GM12878 (cell line): Measurements from ENCODE around the gene WDR77. TPM values are rescaled to one million over a fixed set of nuclear protein-coding genes. Genes with fewer than 3 reads are reported as not detected.
A peak's percentile ranks its signal among the peaks of the same experiment; 100 is the strongest.

Experiments
- ATAC-seq: fragments of 200-7000 bp; cut with Tn5 transposase; 3 replicates; pipeline ENCODE4 v1.9.1; 2020; ENCODE audit warnings: mild to moderate bottlenecking, moderate library complexity
- BruUV-seq: library from RNA; stranded (reverse); fragments of 400-500 nt; replicated peaks from 2 replicates; lab custom pipeline; 2021; lab: Mats Ljungman, UMichigan
- CTCF ChIA-PET: fragments of 300-600 bp; sonication (Branson Sonifier 250); formaldehyde crosslinking; extraction: SDS; loops from one replicate; lab custom pipeline; 2021; ENCODE audit warnings: inconsistent platforms; lab: Yijun Ruan, JAX
- POLR2A ChIA-PET: fragments of 350-600 bp; formaldehyde crosslinking; extraction: SDS; loops from one replicate; lab custom pipeline; 2021; ENCODE audit warnings: inconsistent platforms; lab: Charles Lee
- RAD21 ChIA-PET: fragments of 300-600 bp; sonication (Branson Sonifier 250); formaldehyde crosslinking; loops from one replicate; lab custom pipeline; 2023; ENCODE audit warnings: antibody characterized with exemption; ENCODE audit not compliant: unreplicated experiment; lab: Charles Lee
- SMC1A ChIA-PET: fragments of 300-600 bp; sonication (Branson Sonifier 250); formaldehyde crosslinking; loops from one replicate; lab custom pipeline; 2023; ENCODE audit not compliant: unreplicated experiment, uncharacterized antibody; lab: Charles Lee
- DNase-seq: peaks from one replicate; pipeline ENCODE4 v3.0.0-alpha.2; 2011; ENCODE audit warnings: low read depth, low spot score
- FAIRE-seq: peaks from 3 replicates; lab custom pipeline; 2011; peaks lifted over from hg19 to GRCh38; lab: Jason Lieb, UNC
- H2AFZ ChIP-seq: 2 replicates; pipeline ENCODE4 v1.6.0; 2011; ENCODE audit warnings: low read depth, low read length, control low read depth; ENCODE audit not compliant: control insufficient read depth
- H3K27ac ChIP-seq: 2 replicates; pipeline ENCODE4 v1.5.1; 2011; ENCODE audit warnings: control low read depth; ENCODE audit not compliant: control insufficient read depth, insufficient read depth
- H3K27me3 ChIP-seq, 2 experiments: replicated peaks in 1 of 2; 2 replicates each; pipeline versions ENCODE4 v1.6.0 to v1.6.1; 2011; ENCODE audit warnings: low read length in 1 of 2; ENCODE audit not compliant: control insufficient read depth in 2 of 2, insufficient read depth in 2 of 2
- H3K36me3 ChIP-seq, 2 experiments: 2 replicates each; pipeline ENCODE4 v1.5.1; 2011; ENCODE audit warnings: low read length in 1 of 2; ENCODE audit not compliant: control insufficient read depth in 2 of 2, insufficient read depth in 2 of 2
- H3K4me1 ChIP-seq: 2 replicates; pipeline ENCODE4 v1.6.1; 2011; ENCODE audit warnings: mild to moderate bottlenecking, low read length, moderate library complexity, mixed read lengths; ENCODE audit not compliant: control insufficient read depth, insufficient read depth
- H3K4me2 ChIP-seq: 2 replicates; pipeline ENCODE4 v1.6.0; 2011; ENCODE audit warnings: control low read depth; ENCODE audit not compliant: control insufficient read depth, insufficient read depth
- H3K4me3 ChIP-seq: fragments of 200-600 bp; sonication (generic); 2 replicates; pipeline ENCODE4 v1.5.1; 2016
- H3K79me2 ChIP-seq: 2 replicates; pipeline ENCODE4 v1.6.0; 2011; ENCODE audit warnings: low read length; ENCODE audit not compliant: control insufficient read depth, insufficient read depth
- H3K9ac ChIP-seq: 2 replicates; pipeline ENCODE4 v1.8.0; 2011; ENCODE audit warnings: low read length, control low read depth, mixed read lengths; ENCODE audit not compliant: control insufficient read depth, insufficient read depth
- H3K9me3 ChIP-seq: replicated peaks from 3 replicates; pipeline ENCODE4 v1.5.1; 2011; ENCODE audit warnings: mild to moderate bottlenecking, low read length; ENCODE audit not compliant: control insufficient read depth, insufficient read depth
- H4K20me1 ChIP-seq: 2 replicates; pipeline ENCODE4 v1.6.0; 2011; ENCODE audit not compliant: control insufficient read depth, insufficient read depth
- ELK1 ChIP-seq: IDR thresholded peaks from 2 replicates; pipeline ENCODE4 v1.6.1; 2012; ENCODE audit warnings: low read depth, low read length, improper control_type of control experiment
- IRF4 ChIP-seq: IDR thresholded peaks from 2 replicates; pipeline ENCODE4 v1.6.1; 2011; ENCODE audit warnings: low read depth, low read length
- MEF2B ChIP-seq: fragments of 450-650 bp; IDR thresholded peaks from 2 replicates; pipeline ENCODE4 v1.6.1; 2018; ENCODE audit warnings: mild to moderate bottlenecking, moderate library complexity; ENCODE audit not compliant: partially characterized antibody, poor library complexity, severe bottlenecking
- MYB ChIP-seq: fragments of 150-350 bp; IDR thresholded peaks from 2 replicates; pipeline ENCODE4 v1.6.1; 2014; ENCODE audit warnings: mild to moderate bottlenecking, low read depth, low read length, borderline replicate concordance
- MYC ChIP-seq: IDR thresholded peaks from 2 replicates; pipeline ENCODE4 v1.6.1; 2011; ENCODE audit warnings: mild to moderate bottlenecking, low read length, moderate library complexity, inconsistent platforms; ENCODE audit not compliant: insufficient read depth, insufficient replicate concordance, insufficient read length, severe bottlenecking
- NBN ChIP-seq: fragments of 450-650 bp; IDR thresholded peaks from 2 replicates; pipeline ENCODE4 v1.6.1; 2016
- NFIC ChIP-seq: IDR thresholded peaks from 2 replicates; pipeline ENCODE4 v1.6.1; 2012; ENCODE audit warnings: low read depth, mild to moderate bottlenecking, inconsistent platforms, low read length, moderate library complexity
- RELA ChIP-seq: fragments of 450-650 bp; IDR thresholded peaks from 2 replicates; pipeline ENCODE4 v1.8.0; 2014; ENCODE audit warnings: borderline replicate concordance; ENCODE audit not compliant: partially characterized antibody
- SMARCA5 ChIP-seq: fragments of 450-650 bp; IDR thresholded peaks from 2 replicates; pipeline ENCODE4 v1.6.1; 2017; ENCODE audit warnings: mild to moderate bottlenecking
- SREBF2 ChIP-seq: IDR thresholded peaks from 2 replicates; pipeline ENCODE4 v1.6.1; 2012; ENCODE audit warnings: mild to moderate bottlenecking, low read length
- SRF ChIP-seq, 2 experiments: IDR thresholded peaks; 2 replicates each; pipeline ENCODE4 v1.6.1; 2011; ENCODE audit warnings: low read depth in 2 of 2, low read length in 2 of 2, mild to moderate bottlenecking in 1 of 2, moderate library complexity in 1 of 2
- SUPT20H ChIP-seq: IDR thresholded peaks from 2 replicates; pipeline ENCODE4 v1.6.1; 2011; ENCODE audit warnings: low read depth, mild to moderate bottlenecking, low read length, moderate library complexity, borderline replicate concordance; ENCODE audit not compliant: control insufficient read depth
- TAF1 ChIP-seq: IDR thresholded peaks from 2 replicates; pipeline ENCODE4 v1.6.1; 2011; ENCODE audit warnings: mild to moderate bottlenecking, low read depth, low read length, borderline replicate concordance
- ZNF384 ChIP-seq: IDR thresholded peaks from 2 replicates; pipeline ENCODE4 v1.6.1; 2012; ENCODE audit warnings: low read depth, mild to moderate bottlenecking, low read length, improper control_type of control experiment, borderline replicate concordance
- WGBS: methylation state at CpG from one replicate; pipeline ENCODE4 v1.1.6; 2016; ENCODE audit warnings: low lambda C conversion rate; ENCODE audit not compliant: insufficient replicate concordance, insufficient coverage; ENCODE audit errors: missing lambda C conversion rate; 5-methylcytosine and 5-hydroxymethylcytosine counted together
- in situ Hi-C: fragments of 300-500 bp; cut with MboI; formaldehyde crosslinking; loops from 9 replicates; pipeline ENCODE4 v1.14.3; 2018; ENCODE audit warnings: mixed read lengths
- intact Hi-C: fragments of 100-400 bp; cut with micrococcal nuclease; formaldehyde crosslinking; loops from one replicate; pipeline ENCODE4 v1.14.2; 2022; ENCODE audit not compliant: unreplicated experiment
- polyA plus RNA-seq, 11 experiments: library from polyadenylated mRNA; depleted of rRNA in 4 of 11; unstranded in 6 of 11; stranded (reverse) in 5 of 11; fragments of >200 nt; fragmentation: Nextera tagmentation in 4 of 11; fragmentation: Illumina TruSeq in 1 of 11; extraction: Ambion mirVana in 4 of 11; extraction: Trizol in 1 of 11; gene quantifications; 1 replicate in 1 of 11; 2 replicates in 10 of 11; pipeline versions ENCODE4 v1.2.1 to v1.2.3, GENCODE V29; 2011 to 2016; ENCODE audit warnings: inconsistent platforms in 2 of 11, missing spikeins in 2 of 11, low read depth in 1 of 11
- total RNA-seq, 4 experiments: library from RNA; depleted of rRNA in 3 of 4; stranded (reverse); fragments of >200 nt in 3 of 4; fragmentation: Illumina TruSeq in 1 of 4; extraction: Trizol in 1 of 4; gene quantifications; 2 replicates each; pipeline versions ENCODE4 v1.2.1 to v1.2.3, GENCODE V29; 2013 to 2021
- TF ChIP-seq, protein P1 (sequence below): fragments of 450-650 bp; IDR thresholded peaks from 2 replicates; pipeline ENCODE4 v1.6.1; 2017; ENCODE audit warnings: mild to moderate bottlenecking, moderate library complexity

The WDR77 gene
- total and polyA plus RNA-seq, 10 of the 15 experiments (the other 5 are each of a cell fraction or from before 2014, with no cell fraction given), result 12.7 to 167 (median 67.1) TPM

- H3K4me2 ChIP-seq, result peak overlapping the region; percentile 96
Measured at GRCh38 chr1:111450185-111450584, 1.1 kb upstream of the WDR77 start.

More at GRCh38 chr1:111450185-111450584, 1.1 kb upstream of the WDR77 start:
- Histone ChIP-seq H3K27ac (peak overlapping the region; percentile 95), H3K9me3 (no peaks in the 10 kb centered on the region), H3K4me3 (peak overlapping the region; percentile 90), H3K79me2 (peaks cover 88% of the 10 kb centered on the region), H3K9ac (peak overlapping the region; percentile 99), H3K36me3 (peaks cover 0 to 15% of the 10 kb centered on the region in 2 experiments; a peak in 2 of 4 replicates), H2AFZ (no peak overlapping the region), H3K27me3 (no peaks in the 10 kb centered on the region), H3K4me1 (peaks cover 24% of the 10 kb centered on the region), H4K20me1 (no peaks in the 10 kb centered on the region)
- FAIRE-seq (no peak), ATAC-seq (no peak), DNase-seq (no peak)
- in situ Hi-C loops (no loop called here), intact Hi-C loops (no loop called here)
- SMC1A ChIA-PET, result interaction anchor here (0.7 to 2.8 kb wide), 6 partner anchors 26 to 319 kb away, joined by 3 to 20 read pairs (median 3); no protein-coding TSS in a partner anchor
- WGBS, result 33% methylated on average over 3 of the region's 3 CpGs
- TF ChIP-seq MYC (no peak), SUPT20H (no peak), SMARCA5 (no peak), ZNF384 (no peak), RELA (no peak), TAF1 (no peak), NBN (no peak), NFIC (no peak), MYB (no peak), ELK1 (no peak), SREBF2 (no peak), MEF2B (no peak), IRF4 (no peak), SRF (IDR thresholded peaks at IDR 0.05; ENCODE audit: low read depth in 2 of 2, low read length in 2 of 2) (no peak)
- TF ChIP-seq, protein P1, sequence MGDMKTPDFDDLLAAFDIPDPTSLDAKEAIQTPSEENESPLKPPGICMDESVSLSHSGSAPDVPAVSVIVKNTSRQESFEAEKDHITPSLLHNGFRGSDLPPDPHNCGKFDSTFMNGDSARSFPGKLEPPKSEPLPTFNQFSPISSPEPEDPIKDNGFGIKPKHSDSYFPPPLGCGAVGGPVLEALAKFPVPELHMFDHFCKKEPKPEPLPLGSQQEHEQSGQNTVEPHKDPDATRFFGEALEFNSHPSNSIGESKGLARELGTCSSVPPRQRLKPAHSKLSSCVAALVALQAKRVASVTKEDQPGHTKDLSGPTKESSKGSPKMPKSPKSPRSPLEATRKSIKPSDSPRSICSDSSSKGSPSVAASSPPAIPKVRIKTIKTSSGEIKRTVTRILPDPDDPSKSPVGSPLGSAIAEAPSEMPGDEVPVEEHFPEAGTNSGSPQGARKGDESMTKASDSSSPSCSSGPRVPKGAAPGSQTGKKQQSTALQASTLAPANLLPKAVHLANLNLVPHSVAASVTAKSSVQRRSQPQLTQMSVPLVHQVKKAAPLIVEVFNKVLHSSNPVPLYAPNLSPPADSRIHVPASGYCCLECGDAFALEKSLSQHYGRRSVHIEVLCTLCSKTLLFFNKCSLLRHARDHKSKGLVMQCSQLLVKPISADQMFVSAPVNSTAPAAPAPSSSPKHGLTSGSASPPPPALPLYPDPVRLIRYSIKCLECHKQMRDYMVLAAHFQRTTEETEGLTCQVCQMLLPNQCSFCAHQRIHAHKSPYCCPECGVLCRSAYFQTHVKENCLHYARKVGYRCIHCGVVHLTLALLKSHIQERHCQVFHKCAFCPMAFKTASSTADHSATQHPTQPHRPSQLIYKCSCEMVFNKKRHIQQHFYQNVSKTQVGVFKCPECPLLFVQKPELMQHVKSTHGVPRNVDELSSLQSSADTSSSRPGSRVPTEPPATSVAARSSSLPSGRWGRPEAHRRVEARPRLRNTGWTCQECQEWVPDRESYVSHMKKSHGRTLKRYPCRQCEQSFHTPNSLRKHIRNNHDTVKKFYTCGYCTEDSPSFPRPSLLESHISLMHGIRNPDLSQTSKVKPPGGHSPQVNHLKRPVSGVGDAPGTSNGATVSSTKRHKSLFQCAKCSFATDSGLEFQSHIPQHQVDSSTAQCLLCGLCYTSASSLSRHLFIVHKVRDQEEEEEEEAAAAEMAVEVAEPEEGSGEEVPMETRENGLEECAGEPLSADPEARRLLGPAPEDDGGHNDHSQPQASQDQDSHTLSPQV, result no peak
- CTCF ChIA-PET, result interaction anchor here (1.0 to 5.0 kb wide), 7 partner anchors 9 to 954 kb away, joined by 3 to 32 read pairs (median 4); no protein-coding TSS in a partner anchor
- no TSS peak for BruUV-seq
- RAD21 ChIA-PET, result interaction anchor here (1.4 kb wide), 1 partner anchor 28 kb away, joined by 4 read pairs; no protein-coding TSS in a partner anchor
- POLR2A ChIA-PET, result no interaction called here
